ENCODE results near the gene ANKRD63. TPM values are rescaled to one million over a fixed set of nuclear protein-coding genes. Genes with fewer than 3 reads are reported as not detected.

Gene ANKRD63
- total RNA-seq, 1 donor: not detected

DNA sequence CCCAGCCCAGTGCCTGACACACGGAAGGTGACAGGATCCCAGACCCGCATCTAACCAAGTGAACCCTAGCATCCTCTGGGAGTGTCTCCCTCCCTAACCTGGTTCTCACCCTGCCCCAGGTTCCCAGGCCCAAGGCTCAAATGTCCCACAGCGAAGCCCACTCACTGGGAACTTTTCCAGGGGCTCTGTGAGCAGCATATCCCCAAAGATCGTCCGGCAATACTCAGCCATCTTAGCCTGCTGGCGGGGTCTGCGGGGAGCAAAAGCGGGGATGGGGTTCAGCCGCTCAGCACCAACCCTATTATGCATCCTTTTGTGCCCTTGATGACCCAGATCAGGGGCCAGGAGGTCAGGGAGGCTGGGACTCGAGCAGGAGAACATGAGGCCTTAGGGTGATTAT lies 14.5 kb upstream of the ANKRD63 start:
- DNase-seq (ENCODE audit: low read depth): no peak
- TF ChIP-seq, protein P1, sequence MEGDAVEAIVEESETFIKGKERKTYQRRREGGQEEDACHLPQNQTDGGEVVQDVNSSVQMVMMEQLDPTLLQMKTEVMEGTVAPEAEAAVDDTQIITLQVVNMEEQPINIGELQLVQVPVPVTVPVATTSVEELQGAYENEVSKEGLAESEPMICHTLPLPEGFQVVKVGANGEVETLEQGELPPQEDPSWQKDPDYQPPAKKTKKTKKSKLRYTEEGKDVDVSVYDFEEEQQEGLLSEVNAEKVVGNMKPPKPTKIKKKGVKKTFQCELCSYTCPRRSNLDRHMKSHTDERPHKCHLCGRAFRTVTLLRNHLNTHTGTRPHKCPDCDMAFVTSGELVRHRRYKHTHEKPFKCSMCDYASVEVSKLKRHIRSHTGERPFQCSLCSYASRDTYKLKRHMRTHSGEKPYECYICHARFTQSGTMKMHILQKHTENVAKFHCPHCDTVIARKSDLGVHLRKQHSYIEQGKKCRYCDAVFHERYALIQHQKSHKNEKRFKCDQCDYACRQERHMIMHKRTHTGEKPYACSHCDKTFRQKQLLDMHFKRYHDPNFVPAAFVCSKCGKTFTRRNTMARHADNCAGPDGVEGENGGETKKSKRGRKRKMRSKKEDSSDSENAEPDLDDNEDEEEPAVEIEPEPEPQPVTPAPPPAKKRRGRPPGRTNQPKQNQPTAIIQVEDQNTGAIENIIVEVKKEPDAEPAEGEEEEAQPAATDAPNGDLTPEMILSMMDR (IDR thresholded peaks at IDR 0.05; ENCODE audit: insufficient read depth, low read length): no peak
- no peak overlapping the region for H3K4me3 ChIP-seq (ENCODE audit: low read depth, low read length)

DNA sequence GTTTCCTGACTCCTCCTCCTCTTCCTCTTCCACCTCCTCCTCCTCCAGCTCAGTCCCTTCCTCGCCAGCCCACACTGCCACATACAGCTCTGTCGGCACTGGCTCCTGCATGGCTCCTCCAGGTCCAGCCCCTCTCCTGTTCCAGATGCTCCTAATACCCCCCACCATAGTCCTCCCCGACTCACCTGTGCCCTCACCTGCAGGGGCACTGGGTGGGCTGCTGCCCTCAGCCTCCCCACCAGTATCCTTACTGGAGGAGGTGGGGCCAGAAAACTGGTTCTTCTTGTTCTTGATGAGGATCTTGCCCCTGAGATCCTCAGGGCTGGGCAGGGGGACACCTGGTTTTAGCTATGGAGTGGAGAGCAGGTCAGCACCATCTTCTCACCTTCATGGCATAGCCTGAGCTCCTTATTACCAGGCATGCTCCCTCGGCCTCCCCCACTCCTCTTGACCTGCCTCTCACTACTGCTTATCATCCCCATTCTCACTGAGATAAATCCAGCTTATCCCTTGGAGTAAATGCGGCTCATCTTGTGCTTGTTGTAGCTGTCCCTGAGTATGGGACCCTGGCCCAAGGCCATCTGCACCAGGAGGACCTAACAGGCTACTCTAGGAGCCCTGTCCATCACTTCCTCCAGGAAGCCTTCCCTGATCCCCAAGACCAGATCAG lies 13.8 kb upstream of the ANKRD63 start:
- no peak for DNase-seq (ENCODE audit: low read depth)
- no peak overlapping the region for H3K4me3 ChIP-seq (ENCODE audit: low read depth, low read length)
- TF ChIP-seq, protein P1 (IDR thresholded peaks at IDR 0.05; ENCODE audit: insufficient read depth, low read length): no peak

GRCh38 chr15:40295877-40296560 lies 13.2 kb upstream of the ANKRD63 start:
- TF ChIP-seq, protein P1 (IDR thresholded peaks at IDR 0.05; ENCODE audit: insufficient read depth, low read length): no peak
- DNase-seq (ENCODE audit: low read depth): no peak
- no peak overlapping the region for H3K4me3 ChIP-seq (ENCODE audit: low read depth, low read length)

GRCh38 chr15:40295297-40295696 lies 12.4 kb upstream of the ANKRD63 start:
- TF ChIP-seq, protein P1 (IDR thresholded peaks at IDR 0.05; ENCODE audit: insufficient read depth, low read length): no peak
- no peak for DNase-seq (ENCODE audit: low read depth)
- no peak overlapping the region for H3K4me3 ChIP-seq (ENCODE audit: low read depth, low read length)

- DNase-seq (ENCODE audit: low read depth): no peak
Measured at GRCh38 chr15:40293905-40294895, 11.3 kb upstream of the ANKRD63 start.

DNA sequence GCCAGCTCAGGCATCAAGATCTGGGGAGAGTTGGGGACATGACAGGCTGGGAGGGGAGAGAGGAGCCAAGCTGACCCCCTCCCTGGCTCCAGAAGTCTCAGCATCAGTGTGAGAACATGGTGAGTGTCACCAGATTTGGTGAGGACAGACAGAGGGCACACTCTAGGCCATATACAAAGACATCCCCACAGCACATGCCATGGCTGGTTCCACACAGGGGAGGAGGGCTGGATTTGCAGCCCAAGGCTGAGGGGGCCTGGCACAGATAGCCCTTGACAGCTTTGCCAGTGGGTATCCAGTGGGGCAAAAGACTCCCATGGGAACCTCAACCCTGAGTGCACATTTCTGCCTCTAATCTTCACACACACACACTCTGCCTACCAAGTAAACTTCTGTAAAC lies 10.1 kb upstream of the ANKRD63 start:
- DNase-seq (ENCODE audit: low read depth): no peak
- H3K4me3 ChIP-seq (ENCODE audit: low read depth, low read length): no peak overlapping the region
- TF ChIP-seq, protein P1 (IDR thresholded peaks at IDR 0.05; ENCODE audit: insufficient read depth, low read length): no peak

More at GRCh38 chr15:40293905-40294895, 11.3 kb upstream of the ANKRD63 start:
- TF ChIP-seq, protein P1 (IDR thresholded peaks at IDR 0.05; ENCODE audit: insufficient read depth, low read length): no peak
- no peak overlapping the region for H3K4me3 ChIP-seq (ENCODE audit: low read depth, low read length)

All from fibroblast of the aortic adventitia (primary cell).